ENCODE data around the gene SENP8.

GRCh38 chr15:72070817-72071447, 47.3 kb upstream of the SENP8 start:
- TF ChIP-seq TCF4 (CRISPR knock-in tag; IDR thresholded peaks at IDR 0.05; ENCODE audit: borderline replicate concordance) (no peak), ZNF565 (CRISPR knock-in tag; conservative IDR thresholded peaks at IDR 0.05; ENCODE audit: low read depth) (no peak), GLIS3 (CRISPR knock-in tag; IDR thresholded peaks at IDR 0.05) (no peak)
- TF ChIP-seq, protein P1, sequence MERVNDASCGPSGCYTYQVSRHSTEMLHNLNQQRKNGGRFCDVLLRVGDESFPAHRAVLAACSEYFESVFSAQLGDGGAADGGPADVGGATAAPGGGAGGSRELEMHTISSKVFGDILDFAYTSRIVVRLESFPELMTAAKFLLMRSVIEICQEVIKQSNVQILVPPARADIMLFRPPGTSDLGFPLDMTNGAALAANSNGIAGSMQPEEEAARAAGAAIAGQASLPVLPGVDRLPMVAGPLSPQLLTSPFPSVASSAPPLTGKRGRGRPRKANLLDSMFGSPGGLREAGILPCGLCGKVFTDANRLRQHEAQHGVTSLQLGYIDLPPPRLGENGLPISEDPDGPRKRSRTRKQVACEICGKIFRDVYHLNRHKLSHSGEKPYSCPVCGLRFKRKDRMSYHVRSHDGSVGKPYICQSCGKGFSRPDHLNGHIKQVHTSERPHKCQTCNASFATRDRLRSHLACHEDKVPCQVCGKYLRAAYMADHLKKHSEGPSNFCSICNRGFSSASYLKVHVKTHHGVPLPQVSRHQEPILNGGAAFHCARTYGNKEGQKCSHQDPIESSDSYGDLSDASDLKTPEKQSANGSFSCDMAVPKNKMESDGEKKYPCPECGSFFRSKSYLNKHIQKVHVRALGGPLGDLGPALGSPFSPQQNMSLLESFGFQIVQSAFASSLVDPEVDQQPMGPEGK (CRISPR knock-in tag; IDR thresholded peaks at IDR 0.05; ENCODE audit: borderline replicate concordance): no peak
